DMS 273 (cell line): ENCODE measurements around the gene RPS5.

Source experiments
- DNase-seq: peaks from one replicate; lab custom pipeline; 2025; ENCODE audit not compliant: unreplicated experiment; lab: John Stamatoyannopoulos, UW

Gene RPS5

DNA sequence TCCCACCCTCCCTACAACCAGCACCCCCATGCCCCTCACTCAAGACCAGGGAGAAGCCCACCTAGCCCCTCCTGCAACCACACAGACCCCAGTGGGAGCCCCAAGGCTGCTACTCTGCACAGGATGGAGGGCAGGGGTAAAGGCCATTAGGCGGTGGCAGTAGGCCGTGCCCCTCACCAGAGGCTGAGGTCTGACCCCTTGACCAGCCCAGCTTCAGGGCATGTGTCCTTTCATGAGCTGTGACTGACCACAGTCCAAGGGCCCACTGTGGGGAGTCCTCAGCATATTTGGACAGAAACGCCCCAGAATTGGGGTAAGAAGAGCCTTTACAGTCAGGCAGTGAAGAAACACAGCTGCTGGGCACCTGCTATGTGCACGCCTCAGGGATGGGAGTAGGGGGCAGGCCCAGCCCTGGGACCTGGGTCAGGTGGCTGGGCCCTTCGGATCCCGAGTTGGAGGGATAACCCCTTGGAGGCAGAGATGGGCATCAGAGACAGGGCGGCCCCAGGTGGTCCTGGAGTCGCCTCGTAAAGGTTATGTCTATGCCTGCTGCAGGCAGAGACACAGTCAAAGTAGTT, 1.7 kb upstream of the RPS5 start:
- no peak for DNase-seq

DNA sequence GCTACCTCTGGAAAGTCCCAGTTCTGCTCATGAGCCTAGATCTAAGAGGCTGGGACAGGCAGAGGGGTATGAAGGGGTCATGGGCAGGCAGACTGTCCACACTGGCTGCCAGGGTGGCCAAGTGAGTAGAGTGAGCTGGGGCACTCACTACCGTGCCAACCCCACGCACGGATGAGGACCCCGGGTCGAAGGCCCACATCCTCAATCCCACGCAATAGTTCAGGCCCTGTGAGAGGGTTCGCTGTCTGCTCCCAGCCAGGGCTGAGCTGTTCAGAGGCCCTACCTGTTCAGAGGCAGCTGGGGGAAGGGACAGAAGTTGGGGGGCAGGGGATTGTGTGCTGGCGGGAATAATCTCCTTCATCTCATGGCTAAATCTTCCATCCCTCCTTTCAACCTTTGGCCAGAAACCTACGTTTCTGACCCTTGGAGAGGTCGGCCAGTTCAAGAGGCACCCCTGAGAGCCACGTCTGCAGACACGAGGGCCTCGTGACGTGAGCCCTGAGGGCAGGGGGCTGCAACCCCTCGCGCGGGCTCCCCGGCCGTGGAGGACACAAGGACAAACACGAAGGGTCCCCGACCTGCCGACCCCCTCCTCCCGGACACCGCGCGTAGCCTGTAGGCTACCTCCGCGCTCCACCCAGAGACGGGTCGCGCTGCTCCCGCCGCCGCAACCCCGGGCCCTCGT, 1.0 kb upstream of the RPS5 start:
- no peak for DNase-seq

DNA sequence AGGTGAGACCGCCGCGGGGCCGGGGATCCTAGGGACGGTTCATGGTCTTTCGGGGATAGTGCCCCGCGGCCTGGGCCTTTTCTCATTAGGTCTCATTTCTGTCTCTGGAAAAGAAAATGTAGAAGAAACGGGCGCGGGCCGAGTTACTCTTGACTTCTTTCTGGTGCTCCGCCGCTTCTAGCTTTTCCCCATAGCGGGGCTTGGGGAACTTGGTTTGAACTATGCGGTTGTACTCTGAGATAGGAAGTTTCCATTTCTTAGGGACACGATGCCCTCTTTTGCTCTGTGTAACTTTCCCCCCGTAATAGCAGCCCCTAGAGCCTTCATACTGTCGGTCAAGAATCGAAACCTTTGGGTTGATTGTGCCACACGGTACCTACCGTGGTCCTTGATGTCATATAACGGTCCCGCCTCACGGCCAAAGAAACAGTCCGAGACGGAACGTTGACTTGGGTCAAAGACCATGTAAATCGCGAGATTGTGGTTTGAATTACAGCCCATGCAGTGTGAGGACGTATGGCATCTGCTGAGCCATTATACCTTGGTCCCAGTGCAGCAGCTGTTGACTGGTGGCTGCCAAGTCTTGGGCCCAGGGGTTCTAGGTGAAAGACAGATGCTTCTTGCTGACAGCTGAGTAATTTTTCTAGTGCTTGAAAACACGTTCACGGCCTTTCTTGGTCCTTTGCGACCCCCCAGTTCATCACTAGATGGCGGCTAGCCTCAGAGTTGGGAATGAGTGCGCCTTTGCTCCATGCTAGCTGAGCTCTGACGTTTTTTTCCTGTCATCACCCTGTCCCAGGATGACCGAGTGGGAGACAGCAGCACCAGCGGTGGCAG, 487 bp downstream of the RPS5 start:
- peak; percentile 88 for DNase-seq

DNA sequence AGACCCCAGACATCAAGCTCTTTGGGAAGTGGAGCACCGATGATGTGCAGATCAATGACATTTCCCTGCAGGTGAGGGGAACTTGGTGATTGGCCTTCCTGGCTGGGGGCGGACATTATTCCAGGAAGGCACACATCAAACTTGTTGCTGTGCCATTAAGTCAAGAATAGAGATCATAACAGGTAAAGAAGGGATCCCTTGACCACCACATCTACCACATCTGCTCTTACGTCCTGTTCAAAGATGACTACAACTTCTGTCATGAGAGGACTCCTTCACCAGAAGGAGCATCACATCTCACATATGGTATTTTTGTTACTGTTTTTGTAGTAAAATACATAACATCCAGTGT, 1.1 kb downstream of the RPS5 start:
- DNase-seq = no peak

DNA sequence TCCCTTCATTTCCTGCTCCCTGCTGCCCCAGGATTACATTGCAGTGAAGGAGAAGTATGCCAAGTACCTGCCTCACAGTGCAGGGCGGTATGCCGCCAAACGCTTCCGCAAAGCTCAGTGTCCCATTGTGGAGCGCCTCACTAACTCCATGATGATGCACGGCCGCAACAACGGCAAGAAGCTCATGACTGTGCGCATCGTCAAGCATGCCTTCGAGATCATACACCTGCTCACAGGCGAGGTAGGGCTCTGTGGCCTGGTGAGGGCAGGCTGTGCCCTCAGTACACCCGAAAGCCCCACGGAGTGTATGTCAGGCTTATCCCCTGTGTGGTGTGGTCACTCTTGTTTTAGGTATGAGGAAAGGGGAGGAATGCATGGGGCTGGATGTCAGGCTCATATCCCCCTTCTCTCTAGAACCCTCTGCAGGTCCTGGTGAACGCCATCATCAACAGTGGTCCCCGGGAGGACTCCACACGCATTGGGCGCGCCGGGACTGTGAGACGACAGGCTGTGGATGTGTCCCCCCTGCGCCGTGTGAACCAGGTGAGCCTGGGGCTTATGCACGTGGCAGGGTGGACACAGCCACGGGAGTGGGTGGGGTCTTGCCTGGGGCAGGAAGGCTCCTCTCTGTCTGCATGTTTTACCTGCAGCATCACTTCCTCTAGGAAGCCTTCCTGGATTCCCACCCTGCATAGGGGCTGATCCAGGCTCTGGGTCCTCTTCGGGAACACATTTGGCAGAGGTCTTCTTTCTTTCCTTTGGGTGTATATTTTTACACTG, 6.1 kb downstream of the RPS5 start:
- DNase-seq = no peak

DNA sequence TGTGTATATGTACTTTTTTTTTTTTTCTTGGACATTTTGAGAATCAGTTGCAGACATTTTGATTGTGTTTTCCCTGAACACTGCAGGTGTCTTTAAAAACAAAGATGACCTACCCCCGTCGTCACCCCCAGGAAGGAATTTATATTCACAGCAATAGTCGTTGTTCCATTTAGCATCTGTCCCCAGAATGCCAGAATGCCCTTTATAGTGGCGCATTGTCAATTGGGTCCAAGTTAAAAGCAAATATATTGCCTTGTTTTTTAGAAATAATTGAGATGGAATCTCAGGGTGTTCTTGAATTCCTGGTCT, 6.6 kb downstream of the RPS5 start:
- no peak for DNase-seq

DNA sequence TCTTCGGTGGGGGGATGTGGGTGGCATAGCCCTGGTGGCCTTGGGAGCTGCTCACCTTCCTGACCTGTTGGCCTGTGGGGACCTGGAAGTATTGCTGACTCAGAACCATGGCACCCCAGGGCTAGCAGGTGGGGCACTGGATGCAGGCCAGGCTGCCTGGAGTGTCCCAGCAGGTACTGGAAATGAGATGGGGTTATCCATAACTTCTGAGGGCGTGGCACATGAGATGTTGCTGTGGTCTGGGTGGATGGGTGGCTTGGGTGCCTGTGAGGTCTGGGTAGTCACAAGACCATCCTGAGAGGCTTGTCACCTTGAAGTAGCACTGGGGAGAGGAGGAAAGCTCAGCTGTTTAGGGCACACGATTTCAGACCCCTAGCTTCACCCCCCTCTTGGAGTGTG, 7.8 kb downstream of the RPS5 start:
- DNase-seq = peak; percentile 73

DNA sequence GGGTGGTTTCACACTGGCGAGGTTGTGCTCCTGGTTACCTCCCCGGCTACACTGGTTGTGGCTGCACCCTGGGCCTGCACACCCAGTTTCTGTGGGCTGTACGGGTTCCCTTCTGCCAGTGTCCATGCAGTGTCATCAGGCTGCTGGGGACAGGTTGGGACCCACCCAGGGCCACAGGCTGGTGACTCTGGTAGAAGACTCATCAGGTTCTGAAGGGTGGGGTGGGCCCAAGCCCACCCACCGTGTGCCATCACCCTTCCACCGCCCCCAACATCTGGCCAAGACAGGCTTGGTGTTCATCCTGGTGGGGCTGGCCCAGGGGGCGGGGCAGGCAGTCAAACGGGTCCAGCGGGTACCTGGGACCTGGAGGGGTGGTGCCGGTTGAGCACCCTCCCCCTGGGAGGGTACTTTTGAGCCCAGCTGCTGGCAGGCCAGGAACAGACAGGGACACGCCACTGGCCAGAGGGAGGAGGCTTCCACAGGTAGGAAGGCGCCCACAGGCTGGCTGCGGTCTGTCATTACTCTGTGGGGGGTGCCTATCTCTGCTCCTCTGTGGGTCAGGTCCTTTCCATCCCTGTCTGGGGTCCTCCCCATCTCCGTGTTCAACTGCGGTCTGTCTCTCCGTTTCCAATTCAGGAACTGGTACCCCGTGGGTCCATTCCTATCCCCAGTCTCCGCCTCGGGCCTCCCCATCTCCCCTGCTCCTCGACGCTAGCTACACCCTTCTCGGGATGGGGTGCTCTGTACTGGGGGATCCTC, 8.3 kb downstream of the RPS5 start, which contains the start of gene RNF225:
TSS of gene RNF225 (plus strand) at position 437 of the 759 bp plus-strand sequence. CDS start 434 bp downstream, outside the sequence.
- DNase-seq = peak; percentile 83

DNA sequence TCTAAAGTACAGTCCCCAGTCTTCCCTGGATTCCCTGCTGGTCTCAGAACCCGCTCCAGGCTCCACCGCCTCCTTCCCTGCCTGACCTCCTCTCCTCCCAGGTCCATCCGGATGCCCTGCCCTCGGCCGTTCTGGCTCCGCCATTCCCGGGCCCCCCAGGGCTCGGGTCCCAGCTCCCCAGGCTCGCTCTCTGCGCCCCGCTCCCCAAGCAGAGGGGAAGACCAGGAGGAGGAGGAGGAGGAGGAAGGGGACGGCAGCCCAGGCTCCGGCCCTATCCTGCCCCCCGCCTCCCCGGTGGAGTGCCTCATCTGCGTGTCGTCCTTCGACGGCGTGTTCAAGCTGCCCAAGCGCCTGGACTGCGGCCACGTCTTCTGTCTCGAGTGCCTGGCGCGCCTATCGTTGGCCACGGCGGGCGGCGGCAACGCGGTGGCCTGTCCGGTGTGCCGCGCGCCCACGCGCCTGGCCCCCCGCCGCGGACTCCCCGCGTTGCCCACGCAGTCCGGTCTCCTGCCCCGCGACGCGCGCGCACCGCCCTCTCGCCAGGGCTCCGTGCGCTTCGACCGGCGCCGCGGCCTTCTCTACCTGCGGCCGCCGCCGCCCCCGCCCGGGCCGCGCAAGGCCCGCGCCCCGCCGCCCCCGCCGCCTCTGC, 9.0 kb downstream of the RPS5 start:
- peak; percentile 77 for DNase-seq

DNA sequence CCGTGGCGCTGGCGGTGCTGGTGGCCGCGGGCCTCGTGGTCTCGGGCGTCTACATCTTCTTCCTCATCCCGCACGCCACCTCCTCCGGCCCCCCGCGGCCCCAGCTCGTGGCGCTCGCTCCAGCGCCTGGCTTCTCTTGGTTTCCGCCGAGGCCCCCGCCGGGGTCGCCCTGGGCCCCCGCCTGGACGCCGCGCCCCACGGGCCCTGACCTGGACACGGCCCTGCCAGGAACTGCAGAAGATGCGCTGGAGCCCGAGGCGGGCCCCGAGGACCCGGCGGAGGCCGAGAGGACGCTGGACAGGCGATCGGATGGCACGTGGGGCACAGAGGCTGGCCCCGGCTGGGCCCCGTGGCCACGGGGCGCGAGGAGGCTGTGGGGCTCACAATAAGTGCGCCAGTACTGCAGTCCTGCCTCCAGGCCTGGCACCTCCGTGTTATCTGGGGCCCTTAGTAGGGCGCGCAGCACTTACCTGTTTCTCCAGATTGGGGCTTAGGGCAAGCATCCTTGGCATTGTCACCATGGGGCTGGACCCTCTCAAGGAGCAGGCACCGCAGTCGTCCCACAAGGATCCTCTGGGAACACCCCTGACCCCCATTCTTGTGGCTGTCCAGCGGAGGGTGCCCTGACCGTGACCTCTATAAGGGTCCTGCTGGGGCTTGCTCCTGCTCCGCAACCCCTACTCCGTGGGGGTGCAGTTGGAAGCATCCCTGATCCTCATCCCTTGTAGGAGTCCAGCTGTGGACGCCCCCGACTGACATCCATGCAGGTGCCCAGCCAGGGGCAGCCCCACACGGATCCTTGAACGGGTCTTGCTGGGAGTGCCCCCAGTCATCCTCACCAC, 9.8 kb downstream of the RPS5 start:
- no peak for DNase-seq

DNA sequence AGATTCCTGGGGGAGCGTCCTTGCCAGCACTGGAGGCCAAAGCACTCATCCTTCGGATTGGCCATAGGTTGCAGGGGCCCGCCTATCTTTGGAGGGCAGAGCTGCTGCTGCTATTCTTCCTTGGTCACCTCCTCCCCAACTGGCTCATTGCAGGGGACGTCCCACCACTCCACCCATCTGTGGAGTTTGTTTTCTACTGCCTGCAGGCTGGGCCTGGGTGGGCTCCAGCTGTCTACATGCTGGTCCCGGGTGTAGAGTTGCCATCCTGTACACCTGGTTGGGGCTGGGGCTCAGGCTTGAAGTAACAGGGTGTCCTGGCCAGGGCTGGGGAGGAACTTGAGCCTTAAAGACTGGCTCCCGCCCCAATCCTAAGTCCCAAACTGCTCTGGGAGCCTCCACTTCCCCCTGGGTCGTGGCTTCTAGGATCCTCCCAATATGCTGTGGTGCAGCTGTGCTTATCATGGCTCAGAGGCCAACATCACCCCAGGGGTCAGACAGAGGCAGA, 10.5 kb downstream of the RPS5 start:
- DNase-seq = peak; percentile 91

DNA sequence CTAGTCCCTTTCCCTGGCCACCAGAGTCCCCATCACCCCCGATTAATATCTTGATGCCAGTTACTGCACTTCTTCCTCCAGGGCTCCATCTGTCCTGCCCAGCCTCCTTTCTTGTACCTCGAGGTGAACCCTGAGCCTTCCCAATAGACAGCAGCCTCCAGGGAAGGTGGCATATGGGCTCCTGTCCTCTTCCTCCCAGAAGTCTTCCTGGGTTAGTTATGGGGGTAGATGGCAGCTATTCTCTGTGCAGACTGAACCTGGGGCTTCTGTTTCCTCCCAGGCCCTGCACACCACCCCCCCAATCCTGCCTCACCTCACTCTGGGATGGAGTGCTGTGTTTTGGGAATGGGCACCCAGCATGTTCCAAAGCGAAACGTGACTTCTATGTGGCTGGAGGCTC, 11.0 kb downstream of the RPS5 start:
- peak; percentile 53 for DNase-seq

DNA sequence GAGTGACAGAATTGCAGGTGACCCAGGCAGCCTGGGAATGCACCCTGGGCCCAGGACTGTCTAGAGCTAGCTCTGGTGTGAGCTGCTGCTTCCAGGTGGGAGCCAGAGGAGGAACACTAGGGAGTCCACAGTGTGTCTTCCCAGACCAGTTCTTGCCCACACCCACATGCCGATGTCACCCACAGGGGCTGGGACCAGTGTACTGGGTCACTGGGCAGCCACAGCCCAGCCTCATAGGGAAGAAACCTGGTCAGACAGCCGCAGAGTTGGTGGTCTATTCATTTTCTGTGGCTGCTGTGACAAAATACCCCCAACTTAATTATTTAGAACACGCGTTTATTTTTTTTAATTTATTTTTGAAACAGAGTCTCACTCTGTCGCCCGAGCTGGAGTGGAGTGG, 11.5 kb downstream of the RPS5 start:
- DNase-seq = no peak

DNA sequence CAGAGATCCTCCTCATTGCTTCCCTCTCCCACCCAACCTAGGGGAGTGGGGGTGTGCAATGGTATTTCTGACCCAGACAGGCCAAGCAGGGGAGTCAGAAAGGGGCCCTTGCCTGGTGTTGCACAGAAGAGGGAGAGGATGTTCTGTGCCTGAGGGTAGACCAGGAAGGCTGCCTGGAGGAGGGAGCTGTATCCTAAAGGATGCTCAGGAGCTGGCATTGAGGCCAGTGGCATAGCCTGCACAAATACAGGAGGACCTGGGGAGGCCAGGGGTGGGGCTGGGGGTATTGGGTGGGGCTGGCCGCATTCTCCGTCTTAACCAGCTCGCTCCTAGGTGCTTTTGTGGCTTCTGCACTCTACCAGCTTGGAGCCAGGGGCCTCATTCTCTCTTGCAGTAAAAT, 12.8 kb downstream of the RPS5 start:
- no peak for DNase-seq

DNA sequence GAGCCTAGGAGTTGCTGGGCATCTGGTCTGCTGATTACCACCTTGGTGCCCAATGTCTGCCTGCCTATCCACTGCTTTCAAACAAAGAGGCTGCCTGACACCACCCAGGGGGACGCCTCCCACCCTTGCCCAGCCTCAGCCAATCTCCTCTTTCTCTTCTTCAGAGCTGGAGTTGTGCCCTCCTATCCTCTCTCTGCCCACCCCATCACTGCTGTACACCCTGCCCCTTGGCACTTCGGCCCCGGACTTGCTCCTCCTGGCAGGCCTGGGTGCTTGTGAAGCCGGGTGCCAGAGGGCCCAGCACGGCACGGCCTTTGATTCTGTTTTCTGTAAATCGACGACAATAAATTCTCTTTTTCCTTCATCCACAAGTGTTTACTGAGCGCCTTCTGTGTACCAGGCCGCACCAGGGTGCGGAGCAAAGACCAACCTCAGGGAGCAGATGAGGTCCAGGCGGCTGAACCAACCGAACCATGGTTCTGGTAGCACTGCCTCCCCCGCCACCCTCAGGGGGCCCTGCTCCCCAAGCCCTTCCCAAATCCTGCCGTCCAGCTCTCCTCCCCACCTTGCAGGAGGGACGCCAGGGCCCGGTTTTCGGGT, 13.3 kb downstream of the RPS5 start:
- DNase-seq = peak; percentile 46

DNA sequence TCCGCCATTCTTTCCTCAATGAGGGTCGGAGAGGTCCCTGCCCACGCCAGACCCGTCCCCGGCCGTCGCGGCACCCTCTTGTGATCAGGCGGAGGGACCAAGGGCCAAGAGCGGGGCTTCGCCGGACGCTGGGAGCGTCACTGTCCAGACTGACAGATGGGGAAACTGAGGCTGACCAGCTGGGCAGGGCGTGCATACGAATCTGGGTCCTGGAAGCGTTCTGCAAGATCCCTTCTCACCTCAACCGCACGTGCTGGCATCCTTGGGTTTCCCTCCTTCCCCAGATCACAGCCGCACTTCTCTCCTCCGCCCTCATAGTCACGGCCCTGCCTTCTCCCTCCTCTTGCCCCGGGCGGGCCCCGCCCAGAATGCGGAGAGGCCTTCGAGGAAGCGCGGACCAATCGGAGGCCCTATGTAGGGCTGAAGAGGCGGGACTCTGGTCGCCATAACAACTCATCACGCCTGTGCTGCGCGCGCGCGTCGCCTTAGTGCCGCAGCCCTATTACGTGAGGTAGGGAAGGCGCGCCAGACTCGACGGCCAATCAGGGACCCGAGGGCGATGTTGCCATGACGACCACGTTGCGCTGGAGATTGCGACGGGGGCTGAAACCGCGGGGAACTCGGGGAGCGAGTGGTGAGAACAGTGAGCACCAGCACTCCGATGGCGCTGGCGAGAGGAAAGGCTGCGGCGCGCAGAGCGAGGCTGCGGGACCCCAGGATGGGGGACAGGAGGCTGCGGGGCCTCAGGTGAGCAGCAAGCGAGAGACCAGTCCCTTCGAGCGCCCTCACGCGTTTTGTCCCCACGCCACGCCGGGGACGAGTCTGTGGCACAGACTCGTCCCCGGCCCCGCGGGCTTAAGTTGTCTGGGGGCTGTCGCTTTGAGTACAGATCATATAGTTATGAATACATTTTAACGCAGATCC, 14.1 kb downstream of the RPS5 start:
- peak; percentile 100 for DNase-seq

DNA sequence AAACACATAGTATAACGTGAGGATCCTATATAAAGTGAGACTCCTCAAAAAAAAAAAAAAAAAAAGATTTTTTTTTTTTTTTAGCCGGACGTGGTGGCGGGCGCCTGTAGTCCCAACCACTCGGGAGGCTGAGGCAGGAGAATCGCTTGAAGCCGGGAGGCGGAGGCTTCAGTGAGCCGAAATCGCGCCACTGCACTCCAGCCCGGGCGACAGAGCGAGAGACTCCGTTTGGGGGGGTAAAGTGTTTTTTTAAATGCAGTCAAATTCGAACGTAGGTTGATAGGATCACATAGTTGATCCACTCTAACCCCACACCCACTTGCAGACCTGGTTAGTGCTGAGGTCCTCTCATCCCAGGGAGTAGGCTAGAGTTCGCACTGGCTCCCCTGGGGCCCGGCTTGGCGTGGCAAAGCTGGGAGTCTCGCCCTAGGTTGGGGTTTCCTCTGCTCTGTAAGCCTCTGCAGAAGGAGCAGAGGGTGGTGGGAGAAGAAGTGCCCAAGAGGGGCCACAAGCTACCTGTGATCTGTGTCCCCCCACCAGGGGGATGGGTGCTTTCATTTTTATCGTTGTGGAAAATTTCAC, 14.9 kb downstream of the RPS5 start:
- DNase-seq = peak; percentile 39
